ENCODE measurements around the gene ARHGAP8. TPM values are rescaled to one million over a fixed set of nuclear protein-coding genes. Genes with fewer than 3 reads are reported as not detected.

The ARHGAP8 gene
- total RNA-seq, 3 donors from 2014 or later = 25.0 to 74.6 (median 43.7) TPM

DNA sequence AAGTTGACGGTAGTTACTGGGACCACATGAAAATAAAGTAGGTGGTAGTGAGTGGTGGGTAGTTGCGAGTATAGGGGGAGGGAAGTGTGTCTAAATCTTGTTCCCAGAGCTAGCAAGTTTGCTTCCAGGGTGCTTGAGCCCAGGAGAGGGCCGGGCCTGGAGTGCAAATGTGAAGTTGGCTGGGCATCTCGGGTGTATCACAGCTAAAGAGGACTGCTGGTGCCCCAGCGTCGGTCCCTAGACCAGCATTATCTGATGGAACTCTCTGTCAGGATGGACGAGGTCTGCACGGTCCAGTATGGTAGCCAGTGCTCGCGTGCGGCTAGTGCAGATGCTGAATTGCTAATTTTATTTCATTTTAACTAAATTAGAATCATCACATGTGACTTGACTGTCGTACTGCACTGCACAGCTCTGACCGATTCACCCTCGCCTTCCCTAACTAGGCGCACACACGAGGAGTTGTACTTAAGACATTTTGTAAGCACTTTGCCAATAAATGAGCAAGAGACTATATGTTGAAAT, 75.4 kb downstream of the ARHGAP8 start:
- Histone ChIP-seq H3K4me1 (ENCODE audit: low read depth) (no peaks in the 10 kb centered on the region), H3K9me3 (no peaks in the 10 kb centered on the region), H3K4me3 (no peak overlapping the region), H3K36me3 (ENCODE audit: low read depth) (no peaks in the 10 kb centered on the region)
- DNase-seq = peak in 1 of 3 donors; percentile 7
- intact Hi-C loops (cut with DNase I, micrococcal nuclease) = no loop called here
- TF ChIP-seq, protein P1, sequence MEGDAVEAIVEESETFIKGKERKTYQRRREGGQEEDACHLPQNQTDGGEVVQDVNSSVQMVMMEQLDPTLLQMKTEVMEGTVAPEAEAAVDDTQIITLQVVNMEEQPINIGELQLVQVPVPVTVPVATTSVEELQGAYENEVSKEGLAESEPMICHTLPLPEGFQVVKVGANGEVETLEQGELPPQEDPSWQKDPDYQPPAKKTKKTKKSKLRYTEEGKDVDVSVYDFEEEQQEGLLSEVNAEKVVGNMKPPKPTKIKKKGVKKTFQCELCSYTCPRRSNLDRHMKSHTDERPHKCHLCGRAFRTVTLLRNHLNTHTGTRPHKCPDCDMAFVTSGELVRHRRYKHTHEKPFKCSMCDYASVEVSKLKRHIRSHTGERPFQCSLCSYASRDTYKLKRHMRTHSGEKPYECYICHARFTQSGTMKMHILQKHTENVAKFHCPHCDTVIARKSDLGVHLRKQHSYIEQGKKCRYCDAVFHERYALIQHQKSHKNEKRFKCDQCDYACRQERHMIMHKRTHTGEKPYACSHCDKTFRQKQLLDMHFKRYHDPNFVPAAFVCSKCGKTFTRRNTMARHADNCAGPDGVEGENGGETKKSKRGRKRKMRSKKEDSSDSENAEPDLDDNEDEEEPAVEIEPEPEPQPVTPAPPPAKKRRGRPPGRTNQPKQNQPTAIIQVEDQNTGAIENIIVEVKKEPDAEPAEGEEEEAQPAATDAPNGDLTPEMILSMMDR (IDR thresholded peaks at IDR 0.05) = no peak
- ATAC-seq = no peak

DNA sequence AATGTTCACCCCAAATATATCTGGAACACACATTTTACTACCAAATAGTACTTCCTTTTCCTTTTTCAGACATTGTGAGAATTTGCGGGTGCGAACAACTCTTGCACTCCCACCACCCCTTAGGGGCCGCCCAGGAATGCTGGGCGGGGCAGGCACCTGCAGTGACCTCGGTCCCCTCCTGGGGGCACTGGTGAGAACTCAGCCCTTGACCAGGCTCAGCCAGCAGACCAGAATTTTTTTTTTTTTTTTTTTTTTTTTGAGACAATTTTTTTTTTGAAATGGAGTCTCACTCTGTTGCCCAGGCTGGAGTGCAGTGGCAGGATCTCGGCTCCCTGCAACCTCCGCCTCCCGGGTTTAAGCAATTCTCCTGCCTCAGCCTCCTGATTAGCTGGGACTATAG, 75.8 kb downstream of the ARHGAP8 start:
- peak; percentile 48 for ATAC-seq

DNA sequence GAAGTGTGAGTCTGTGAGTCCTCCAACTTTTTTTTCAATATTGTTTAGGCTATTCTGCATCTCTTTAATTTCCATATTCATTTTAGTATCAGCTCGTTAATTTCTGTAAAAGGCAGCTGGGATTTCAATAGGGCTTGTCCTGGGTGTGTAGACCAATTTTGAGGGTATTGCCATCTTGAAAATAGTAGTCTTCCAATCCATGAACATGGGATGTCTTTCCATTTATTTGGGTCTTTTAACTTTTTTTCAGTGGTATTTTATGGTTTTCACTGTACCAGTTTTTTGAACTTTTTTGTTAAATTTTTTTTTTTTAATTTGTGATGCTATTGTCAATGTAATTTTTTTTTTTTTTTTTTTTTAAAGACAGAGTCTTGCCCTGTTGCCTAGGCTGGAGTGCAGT, 79.5 kb downstream of the ARHGAP8 start:
- TF ChIP-seq, protein P1 (IDR thresholded peaks at IDR 0.05) = no peak
- peaks cover 14% of the 10 kb centered on the region for H3K9me3 ChIP-seq
- no peak overlapping the region for H3K4me3 ChIP-seq
- H3K4me1 ChIP-seq (ENCODE audit: low read depth) = no peaks in the 10 kb centered on the region
- intact Hi-C loops (cut with DNase I, micrococcal nuclease) = no loop called here
- no peak for DNase-seq
- ATAC-seq = no peak
- H3K36me3 ChIP-seq (ENCODE audit: low read depth) = no peaks in the 10 kb centered on the region

More for the DNA sequence above, 75.8 kb downstream of the ARHGAP8 start:
- intact Hi-C loops (cut with DNase I, micrococcal nuclease) = no loop called here
- no peaks in the 10 kb centered on the region for H3K9me3 ChIP-seq
- TF ChIP-seq, protein P1 (IDR thresholded peaks at IDR 0.05) = no peak
- no peaks in the 10 kb centered on the region for H3K4me1 ChIP-seq (ENCODE audit: low read depth)
- peak in 2 of 3 donors; percentile 13 to 29 for DNase-seq
- no peaks in the 10 kb centered on the region for H3K36me3 ChIP-seq (ENCODE audit: low read depth)
- no peak overlapping the region for H3K4me3 ChIP-seq

DNA sequence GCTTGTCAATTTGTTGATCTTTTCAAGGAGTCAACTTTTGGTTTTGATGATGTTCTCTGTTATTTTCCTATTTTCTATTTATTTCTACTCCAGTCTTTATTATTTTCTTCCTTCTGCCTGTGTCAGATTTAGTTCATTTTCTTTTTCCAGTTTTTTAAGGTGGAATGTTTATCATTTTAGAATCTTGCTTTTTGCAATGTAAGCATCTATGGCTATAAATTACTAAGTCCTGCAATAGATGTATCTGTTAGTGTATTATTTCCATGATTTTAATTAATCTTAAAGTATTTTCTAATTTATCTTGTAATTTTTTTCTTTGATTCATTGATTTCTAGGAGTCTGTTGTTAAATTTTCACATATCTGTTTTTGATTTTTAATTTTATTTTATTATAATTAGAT, 81.7 kb downstream of the ARHGAP8 start:
- Histone ChIP-seq H3K9me3 (peaks cover 14% of the 10 kb centered on the region), H3K4me1 (ENCODE audit: low read depth) (no peaks in the 10 kb centered on the region), H3K4me3 (no peak overlapping the region), H3K36me3 (ENCODE audit: low read depth) (no peaks in the 10 kb centered on the region)
- TF ChIP-seq, protein P1 (IDR thresholded peaks at IDR 0.05) = no peak
- DNase-seq = no peak
- intact Hi-C loops (cut with DNase I, micrococcal nuclease) = no loop called here
- ATAC-seq = no peak

DNA sequence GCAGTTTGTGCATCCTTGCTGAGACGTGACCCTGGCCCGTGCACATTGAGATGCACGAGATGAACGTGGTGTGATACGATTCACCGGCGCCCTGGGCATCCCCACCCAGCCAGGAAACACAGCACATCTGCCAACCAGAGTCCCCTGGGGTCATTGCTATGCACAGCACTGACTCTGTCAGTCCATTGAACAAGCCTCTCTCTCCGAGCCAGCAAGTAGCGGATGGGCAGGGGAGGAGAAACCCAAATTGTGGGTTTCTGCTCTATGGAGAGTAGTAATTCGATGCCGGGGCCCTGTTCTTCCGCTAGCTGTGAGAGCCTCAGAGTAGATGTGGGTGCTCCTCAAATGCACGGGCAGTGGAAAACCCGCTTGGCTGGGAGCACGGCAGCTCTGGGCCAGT, 85.1 kb downstream of the ARHGAP8 start:
- no peak overlapping the region for H3K4me3 ChIP-seq
- ATAC-seq (no peak), DNase-seq (peak in 1 of 3 donors; percentile 30)
- no peaks in the 10 kb centered on the region for H3K4me1 ChIP-seq (ENCODE audit: low read depth)
- intact Hi-C loops (cut with DNase I, micrococcal nuclease) = no loop called here
- TF ChIP-seq, protein P1 (IDR thresholded peaks at IDR 0.05) = no peak
- peaks cover 14% of the 10 kb centered on the region for H3K9me3 ChIP-seq
- H3K36me3 ChIP-seq (ENCODE audit: low read depth) = no peaks in the 10 kb centered on the region
